Liver (tissue), 9 donors: Measurements from ENCODE around the gene ARL4A. TPM values are rescaled to one million over a fixed set of nuclear protein-coding genes. Genes with fewer than 3 reads are reported as not detected.

Experiments used
- DNase-seq: peaks from one replicate; pipeline ENCODE4 v3.0.0-alpha.2; 2017; ENCODE audit warnings: low spot score
- H3K27ac ChIP-seq, 2 donors: one replicate each; pipeline ENCODE4 v1.7.0; 2013; ENCODE audit warnings: inconsistent platforms in 2 of 2, low read length in 2 of 2, control low read depth in 1 of 2, low read depth in 1 of 2, mild to moderate bottlenecking in 1 of 2
- H3K27me3 ChIP-seq, 4 donors: one replicate each; pipeline versions ENCODE4 v1.6.1 to v1.7.0; 2013; ENCODE audit warnings: low read length in 3 of 4, inconsistent platforms in 1 of 4, mild to moderate bottlenecking in 1 of 4, moderate library complexity in 1 of 4; ENCODE audit not compliant: control insufficient read depth in 4 of 4, insufficient read depth in 4 of 4
- H3K36me3 ChIP-seq, 4 donors: one replicate each; pipeline versions ENCODE4 v1.6.1 to v1.7.0; 2013; ENCODE audit warnings: low read length in 3 of 4, mild to moderate bottlenecking in 3 of 4, low read depth in 1 of 4, moderate library complexity in 1 of 4; ENCODE audit not compliant: control insufficient read depth in 4 of 4, insufficient read depth in 3 of 4
- H3K4me1 ChIP-seq, 4 donors: one replicate each; pipeline versions ENCODE4 v1.6.1 to v1.7.0; 2013; ENCODE audit warnings: low read length in 3 of 4, mild to moderate bottlenecking in 3 of 4, moderate library complexity in 1 of 4; ENCODE audit not compliant: control insufficient read depth in 4 of 4, insufficient read depth in 4 of 4
- H3K4me3 ChIP-seq, 3 donors: one replicate each; pipeline versions ENCODE4 v1.6.1 to v1.7.0; 2013; ENCODE audit warnings: low read length in 3 of 3, control low read depth in 1 of 3, low read depth in 1 of 3, mild to moderate bottlenecking in 1 of 3
- H3K9ac ChIP-seq, 2 donors: one replicate each; pipeline ENCODE4 v1.7.0; 2013; ENCODE audit warnings: low read length in 2 of 2, mild to moderate bottlenecking in 2 of 2, moderate library complexity in 2 of 2, control low read depth in 1 of 2, low read depth in 1 of 2
- H3K9me3 ChIP-seq, 4 donors: one replicate each; pipeline versions ENCODE4 v1.6.1 to v1.7.0; 2013; ENCODE audit warnings: low read length in 3 of 4; ENCODE audit not compliant: control insufficient read depth in 4 of 4
- ATF3 ChIP-seq: IDR thresholded peaks from 2 replicates; pipeline ENCODE4 v1.6.1; 2016; ENCODE audit warnings: antibody characterized with exemption
- CTCF ChIP-seq: fragments of 150-350 bp; IDR thresholded peaks from 2 replicates; pipeline ENCODE4 v1.5.1; 2017; ENCODE audit warnings: improper control_type of control experiment, low read depth, low read length; ENCODE audit not compliant: missing input control
- EGR1 ChIP-seq, 2 donors: IDR thresholded peaks; 2 replicates each; pipeline ENCODE4 v1.6.1; 2016 to 2018; ENCODE audit warnings: antibody characterized with exemption in 2 of 2, low read depth in 2 of 2
- FOXA1 ChIP-seq: IDR thresholded peaks from 2 replicates; pipeline ENCODE4 v1.6.1; 2016; ENCODE audit warnings: antibody characterized with exemption
- FOXA2 ChIP-seq: IDR thresholded peaks from 2 replicates; pipeline ENCODE4 v1.6.1; 2016; ENCODE audit warnings: antibody characterized with exemption
- GABPA ChIP-seq, 2 donors: IDR thresholded peaks in 1 of 2; conservative IDR thresholded peaks in 1 of 2; 2 replicates each; pipeline ENCODE4 v1.6.1; 2016; ENCODE audit warnings: antibody characterized with exemption in 2 of 2, mild to moderate bottlenecking in 1 of 2, moderate library complexity in 1 of 2
- HNF4A ChIP-seq, 2 donors: conservative IDR thresholded peaks; 2 replicates each; pipeline ENCODE4 v1.6.1; 2016; ENCODE audit warnings: antibody characterized with exemption in 2 of 2, mild to moderate bottlenecking in 2 of 2
- HNF4G ChIP-seq: IDR thresholded peaks from 2 replicates; pipeline ENCODE4 v1.6.1; 2016; ENCODE audit warnings: antibody characterized with exemption
- JUND ChIP-seq, 2 donors: IDR thresholded peaks; 2 replicates each; pipeline ENCODE4 v1.6.1; 2016; ENCODE audit warnings: antibody characterized with exemption in 2 of 2
- MAX ChIP-seq: IDR thresholded peaks from 2 replicates; pipeline ENCODE4 v1.6.1; 2016; ENCODE audit warnings: antibody characterized with exemption
- NR2F2 ChIP-seq: IDR thresholded peaks from 2 replicates; pipeline ENCODE4 v1.6.1; 2016; ENCODE audit warnings: antibody characterized with exemption
- RAD21 ChIP-seq, 2 donors: IDR thresholded peaks; 2 replicates each; pipeline ENCODE4 v1.6.1; 2016; ENCODE audit warnings: antibody characterized with exemption in 2 of 2, mild to moderate bottlenecking in 2 of 2
- RXRA ChIP-seq, 2 donors: IDR thresholded peaks; 2 replicates each; pipeline ENCODE4 v1.6.1; 2017 to 2018; ENCODE audit warnings: antibody characterized with exemption in 2 of 2, mild to moderate bottlenecking in 1 of 2
- SP1 ChIP-seq: IDR thresholded peaks from 2 replicates; pipeline ENCODE4 v1.6.1; 2018; ENCODE audit warnings: antibody characterized with exemption, mild to moderate bottlenecking
- TAF1 ChIP-seq: conservative IDR thresholded peaks from 2 replicates; pipeline ENCODE4 v1.6.1; 2016; ENCODE audit warnings: antibody characterized with exemption, mild to moderate bottlenecking
- YY1 ChIP-seq: IDR thresholded peaks from 2 replicates; pipeline ENCODE4 v1.6.1; 2016; ENCODE audit warnings: antibody characterized with exemption, mild to moderate bottlenecking
- ZBTB33 ChIP-seq: IDR thresholded peaks from 2 replicates; pipeline ENCODE4 v1.6.1; 2016; ENCODE audit warnings: antibody characterized with exemption
- WGBS: extraction: QIAGEN DNeasy Blood & Tissue Kit; methylation state at CpG from one replicate; pipeline ENCODE4 v1.1.7; 2013; 5-methylcytosine and 5-hydroxymethylcytosine counted together
- polyA plus RNA-seq, 2 donors: library from polyadenylated mRNA; stranded (reverse) in 1 of 2; unstranded in 1 of 2; fragments of 200-250 nt in 1 of 2; fragments of >200 nt in 1 of 2; fragmentation: Nextera tagmentation in 1 of 2; extraction: Ambion mirVana in 1 of 2; gene quantifications; one replicate each; pipeline versions ENCODE4 v1.2.1 to v1.2.3, GENCODE V29; 2013 to 2015
- total RNA-seq, 2 donors: library from RNA; depleted of rRNA; stranded (reverse); fragments of >200 nt; gene quantifications; one replicate each; pipeline ENCODE4 v1.2.3, GENCODE V29; 2014
- donor health status: healthy.
- donor health status: healthy.
- donor health status: healthy.
- donor health status: healthy.
- donor health status: healthy.

The ARL4A gene
- total and polyA plus RNA-seq, 4 donors = 7.5 to 77.3 (median 16.0) TPM

- H3K27me3 ChIP-seq = no peaks in the 10 kb centered on the region
- no peaks in the 10 kb centered on the region for H3K9me3 ChIP-seq
- no peak overlapping the region for H3K9ac ChIP-seq
- 90% methylated on average over 3 of the region's 3 CpGs for WGBS
- H3K4me3 ChIP-seq = no peak overlapping the region
- no peaks in the 10 kb centered on the region for H3K4me1 ChIP-seq
- TF ChIP-seq HNF4G = no peak
- TF ChIP-seq FOXA1 = no peak
- TF ChIP-seq MAX = no peak
- TF ChIP-seq RAD21 (IDR thresholded peaks at IDR 0.05) = no peak
- no peak for DNase-seq
- no peak overlapping the region for H3K27ac ChIP-seq
- H3K36me3 ChIP-seq = no peaks in the 10 kb centered on the region
These were observed 48.5 kb downstream of the ARL4A start for GRCh38 chr7:12735923-12736322.

- H3K27ac ChIP-seq = no peak overlapping the region
- TF ChIP-seq YY1 (no peak), MAX (no peak), HNF4A (conservative IDR thresholded peaks at IDR 0.05) (no peak), RAD21 (IDR thresholded peaks at IDR 0.05) (no peak), ATF3 (no peak), SP1 (no peak), HNF4G (no peak), JUND (IDR thresholded peaks at IDR 0.05) (no peak), CTCF (no peak), NR2F2 (no peak), EGR1 (IDR thresholded peaks at IDR 0.05; ENCODE audit: low read depth in 2 of 2) (no peak), RXRA (IDR thresholded peaks at IDR 0.05) (no peak), FOXA1 (no peak), GABPA (IDR thresholded peaks at IDR 0.05 in 1 of 2, conservative IDR thresholded peaks at IDR 0.05 in 1 of 2) (no peak), FOXA2 (no peak), ZBTB33 (no peak), TAF1 (no peak)
- H3K36me3 ChIP-seq = no peaks in the 10 kb centered on the region
- WGBS = 81% methylated on average over 1 of the region's 1 CpG
- no peak overlapping the region for H3K9ac ChIP-seq
- no peaks in the 10 kb centered on the region for H3K27me3 ChIP-seq
- no peak overlapping the region for H3K4me3 ChIP-seq
- no peak for DNase-seq
- no peaks in the 10 kb centered on the region for H3K9me3 ChIP-seq
- no peaks in the 10 kb centered on the region for H3K4me1 ChIP-seq
These were observed 49.9 kb downstream of the ARL4A start for GRCh38 chr7:12737373-12737772.
